Smooth muscle cell (in vitro differentiated cells): ENCODE measurements around the gene ECI2. TPM values are rescaled to one million over a fixed set of nuclear protein-coding genes. Genes with fewer than 3 reads are reported as not detected.

Source experiments
- DNase-seq: peaks from one replicate; lab custom pipeline; 2025; ENCODE audit not compliant: unreplicated experiment; lab: John Stamatoyannopoulos, UW
- H2AFZ ChIP-seq: fragments of 200-600 bp; sonication (generic); 2 replicates; pipeline ENCODE4 v1.6.0; 2016; ENCODE audit warnings: antibody characterized with exemption, low read depth, mild to moderate bottlenecking
- H3F3A ChIP-seq: fragments of 200-600 bp; sonication (generic); 2 replicates; pipeline ENCODE4 v1.6.0; 2017; ENCODE audit warnings: antibody characterized with exemption, low read depth
- H3K27ac ChIP-seq: fragments of 200-600 bp; sonication (generic); 2 replicates; pipeline ENCODE4 v1.5.1; 2016; ENCODE audit warnings: low read depth, mild to moderate bottlenecking
- H3K27me3 ChIP-seq: fragments of 200-600 bp; sonication (generic); 2 replicates; pipeline ENCODE4 v1.6.1; 2016; ENCODE audit warnings: low read depth, mild to moderate bottlenecking
- H3K36me3 ChIP-seq: fragments of 200-600 bp; sonication (generic); 2 replicates; pipeline ENCODE4 v1.5.1; 2016; ENCODE audit warnings: low read depth
- H3K4me1 ChIP-seq: fragments of 200-600 bp; sonication (generic); 2 replicates; pipeline ENCODE4 v1.5.1; 2016; ENCODE audit warnings: low read depth
- H3K4me2 ChIP-seq: fragments of 200-600 bp; sonication (generic); 2 replicates; pipeline ENCODE4 v1.6.0; 2016; ENCODE audit warnings: mild to moderate bottlenecking
- H3K4me3 ChIP-seq: fragments of 200-600 bp; sonication (generic); 2 replicates; pipeline ENCODE4 v1.5.1; 2016; ENCODE audit warnings: mild to moderate bottlenecking
- H3K79me2 ChIP-seq: fragments of 200-600 bp; sonication (generic); 2 replicates; pipeline ENCODE4 v1.6.0; 2016; ENCODE audit warnings: low read depth, mild to moderate bottlenecking
- H3K9ac ChIP-seq: fragments of 200-600 bp; sonication (generic); 2 replicates; pipeline ENCODE4 v1.6.0; 2016; ENCODE audit warnings: low read depth
- H3K9me3 ChIP-seq: fragments of 200-600 bp; sonication (generic); replicated peaks from 2 replicates; pipeline ENCODE4 v1.5.1; 2016; ENCODE audit warnings: low read depth
- H4K20me1 ChIP-seq: fragments of 200-600 bp; sonication (generic); 2 replicates; pipeline ENCODE4 v1.6.0; 2016; ENCODE audit warnings: low read depth
- whole genome bisulfite sequencing: methylation state at CpG from one replicate; pipeline ENCODE4 v1.1.7; 2016; ENCODE audit warnings: low lambda C conversion rate; 5-methylcytosine and 5-hydroxymethylcytosine counted together
- polyA plus RNA-seq: library from polyadenylated mRNA; unstranded; fragments of >200 nt; fragmentation: Nextera tagmentation; extraction: Ambion mirVana; gene quantifications from 2 replicates; pipeline ENCODE4 v1.2.1, GENCODE V29; 2016
- total RNA-seq: library from RNA; depleted of rRNA; stranded (reverse); fragments of >200 nt; gene quantifications from 2 replicates; pipeline ENCODE4 v1.2.3, GENCODE V29; 2014
- TF ChIP-seq, protein P1 (sequence below): fragments of 200-600 bp; sonication (generic); IDR thresholded peaks from 2 replicates; pipeline ENCODE4 v1.5.1; 2017; ENCODE audit warnings: borderline replicate concordance, mild to moderate bottlenecking, antibody characterized with exemption; ENCODE audit not compliant: insufficient read depth, poor library complexity, severe bottlenecking

The ECI2 gene
- total and polyA plus RNA-seq, 2 experiments from 2014 or later, result 62.0 to 69.8 TPM

- Histone ChIP-seq H3K9me3 (no peaks in the 10 kb centered on the region), H3K4me3 (no peak overlapping the region), H3K4me2 (no peak overlapping the region), H4K20me1 (no peaks in the 10 kb centered on the region), H3K27me3 (no peaks in the 10 kb centered on the region), H3K27ac (no peak overlapping the region), H3K36me3 (no peaks in the 10 kb centered on the region), H3K4me1 (no peaks in the 10 kb centered on the region), H3K9ac (no peak overlapping the region), H3F3A (no peaks in the 10 kb centered on the region), H2AFZ (no peak overlapping the region), H3K79me2 (no peaks in the 10 kb centered on the region)
- 95% methylated on average over 8 of the region's 8 CpGs for WGBS
- TF ChIP-seq, protein P1, sequence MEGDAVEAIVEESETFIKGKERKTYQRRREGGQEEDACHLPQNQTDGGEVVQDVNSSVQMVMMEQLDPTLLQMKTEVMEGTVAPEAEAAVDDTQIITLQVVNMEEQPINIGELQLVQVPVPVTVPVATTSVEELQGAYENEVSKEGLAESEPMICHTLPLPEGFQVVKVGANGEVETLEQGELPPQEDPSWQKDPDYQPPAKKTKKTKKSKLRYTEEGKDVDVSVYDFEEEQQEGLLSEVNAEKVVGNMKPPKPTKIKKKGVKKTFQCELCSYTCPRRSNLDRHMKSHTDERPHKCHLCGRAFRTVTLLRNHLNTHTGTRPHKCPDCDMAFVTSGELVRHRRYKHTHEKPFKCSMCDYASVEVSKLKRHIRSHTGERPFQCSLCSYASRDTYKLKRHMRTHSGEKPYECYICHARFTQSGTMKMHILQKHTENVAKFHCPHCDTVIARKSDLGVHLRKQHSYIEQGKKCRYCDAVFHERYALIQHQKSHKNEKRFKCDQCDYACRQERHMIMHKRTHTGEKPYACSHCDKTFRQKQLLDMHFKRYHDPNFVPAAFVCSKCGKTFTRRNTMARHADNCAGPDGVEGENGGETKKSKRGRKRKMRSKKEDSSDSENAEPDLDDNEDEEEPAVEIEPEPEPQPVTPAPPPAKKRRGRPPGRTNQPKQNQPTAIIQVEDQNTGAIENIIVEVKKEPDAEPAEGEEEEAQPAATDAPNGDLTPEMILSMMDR, result no peak
- DNase-seq, result no peak
Observed at GRCh38 chr6:4178737-4179333, 43.5 kb upstream of the ECI2 start.

- H3F3A ChIP-seq, result no peaks in the 10 kb centered on the region
- no peaks in the 10 kb centered on the region for H4K20me1 ChIP-seq
- whole genome bisulfite sequencing, result 47% methylated on average over 2 of the region's 2 CpGs
- no peak for DNase-seq
- TF ChIP-seq, protein P1, result no peak
- no peak overlapping the region for H3K9ac ChIP-seq
- H3K27ac ChIP-seq, result no peak overlapping the region
- no peaks in the 10 kb centered on the region for H3K79me2 ChIP-seq
- H3K27me3 ChIP-seq, result no peaks in the 10 kb centered on the region
- no peaks in the 10 kb centered on the region for H3K9me3 ChIP-seq
- H3K4me2 ChIP-seq, result no peak overlapping the region
- no peak overlapping the region for H2AFZ ChIP-seq
- H3K4me1 ChIP-seq, result no peaks in the 10 kb centered on the region
- no peak overlapping the region for H3K4me3 ChIP-seq
- H3K36me3 ChIP-seq, result no peaks in the 10 kb centered on the region
Observed at GRCh38 chr6:4176907-4177306, 41.5 kb upstream of the ECI2 start.

- whole genome bisulfite sequencing, result 98% methylated on average over 6 of the region's 6 CpGs
- Histone ChIP-seq H3K27me3 (no peaks in the 10 kb centered on the region), H3K36me3 (no peaks in the 10 kb centered on the region), H3K4me2 (no peak overlapping the region), H3K9ac (no peak overlapping the region), H3F3A (no peaks in the 10 kb centered on the region), H3K4me3 (no peak overlapping the region), H3K79me2 (no peaks in the 10 kb centered on the region), H4K20me1 (no peaks in the 10 kb centered on the region), H3K4me1 (peaks cover 8% of the 10 kb centered on the region), H2AFZ (no peak overlapping the region), H3K9me3 (no peaks in the 10 kb centered on the region), H3K27ac (no peak overlapping the region)
- no peak for DNase-seq
- TF ChIP-seq, protein P1, result no peak
Observed at GRCh38 chr6:4174042-4174441, 38.7 kb upstream of the ECI2 start.

- Histone ChIP-seq H3K4me3 (no peak overlapping the region), H4K20me1 (no peaks in the 10 kb centered on the region), H3K27me3 (no peaks in the 10 kb centered on the region), H2AFZ (peak overlapping the region; percentile 39), H3K36me3 (no peaks in the 10 kb centered on the region), H3K9ac (no peak overlapping the region), H3K79me2 (no peaks in the 10 kb centered on the region), H3K4me2 (no peak overlapping the region), H3K4me1 (peaks cover 13% of the 10 kb centered on the region), H3K9me3 (no peaks in the 10 kb centered on the region), H3K27ac (no peak overlapping the region), H3F3A (no peaks in the 10 kb centered on the region)
- WGBS, result 53% methylated on average over 3 of the region's 3 CpGs
- TF ChIP-seq, protein P1, result no peak
- DNase-seq, result no peak
Observed at GRCh38 chr6:4172368-4172767, 37.0 kb upstream of the ECI2 start.
